Endometrial microvascular endothelial cells (primary cell): ENCODE measurements around the gene BRF1. TPM values are rescaled to one million over a fixed set of nuclear protein-coding genes. Genes with fewer than 3 reads are reported as not detected.
"Not testable (repeated sequence)": the region's sequence is repeated elsewhere in the genome, so short reads cannot be mapped to it uniquely, and the experiment has no call there.

ENCODE experiments used
- in situ Hi-C: cut with HindIII; loops from 2 replicates; pipeline ENCODE4 v1.10.0; 2017; ENCODE audit warnings: low sequenced_read_pairs, low pct_unique_long_range_greater_than_20kb; ENCODE audit errors: inconsistent ontology term
- total RNA-seq: library from RNA; depleted of rRNA; stranded (reverse); fragments of >200 nt; gene quantifications from one replicate; pipeline ENCODE4 v1.2.3, GENCODE V29; 2015; ENCODE audit errors: inconsistent ontology term

BRF1 gene
- total RNA-seq, 1 donor from 2014 or later = 32.7 TPM

DNA sequence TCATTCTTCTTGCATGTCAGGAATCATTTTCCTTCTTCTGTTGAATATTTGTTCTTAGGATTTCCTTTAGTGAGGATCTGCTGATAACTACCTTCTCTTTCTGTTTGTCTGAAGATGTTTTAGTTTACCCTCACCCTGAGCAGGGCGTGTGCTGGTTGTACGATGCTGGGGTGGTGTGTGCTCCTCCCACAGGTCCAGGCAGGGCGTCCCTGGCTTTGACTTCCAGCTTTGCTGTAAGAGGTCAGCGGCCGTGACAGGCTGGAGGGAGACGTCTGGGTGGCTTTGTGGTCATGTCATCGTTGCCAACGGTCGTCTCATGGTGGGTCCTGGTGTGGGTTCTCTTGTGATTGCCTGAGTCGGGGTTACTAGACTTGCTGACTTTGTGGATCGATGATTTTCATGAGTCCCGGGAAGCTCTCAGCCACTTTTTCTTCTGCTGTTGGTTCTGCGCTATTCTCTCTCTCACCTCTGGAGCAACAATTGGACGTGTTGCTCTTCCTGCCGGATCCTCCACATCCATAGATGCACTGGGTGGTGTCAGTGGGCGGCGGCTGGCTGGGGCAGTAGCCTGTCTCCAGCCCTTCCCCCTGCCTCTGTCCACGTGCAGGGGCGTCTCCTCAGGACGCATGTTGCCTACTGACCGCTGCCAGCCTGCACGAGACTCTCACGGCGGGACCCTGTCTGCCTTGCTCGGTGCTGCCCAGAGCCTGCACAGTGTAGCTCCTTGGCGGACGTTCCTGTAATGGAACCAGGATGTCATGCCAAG is 22.2 kb upstream of the BRF1 start:
- in situ Hi-C loops = no loop called here

DNA sequence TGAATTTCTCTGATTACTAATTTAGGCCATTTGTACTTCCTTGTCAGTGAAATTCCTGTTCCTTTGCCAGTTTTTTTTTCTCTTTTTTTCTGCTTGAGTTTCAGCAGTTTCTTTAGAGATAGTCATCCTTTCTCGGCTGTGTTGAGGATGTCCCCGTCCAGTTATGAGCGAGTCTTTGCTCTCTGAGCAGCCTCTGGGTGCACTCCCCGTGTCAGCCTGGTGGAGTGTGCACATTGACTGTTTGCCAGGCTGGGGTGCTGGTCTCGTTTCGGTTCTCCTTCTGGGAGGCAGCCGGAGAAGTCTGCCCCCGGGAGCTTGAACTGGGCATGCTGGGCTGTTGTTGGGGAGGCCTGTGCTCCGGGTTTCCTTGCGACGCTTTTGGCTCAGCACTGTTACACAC is 16.7 kb upstream of the BRF1 start:
- in situ Hi-C loops = no loop called here

DNA sequence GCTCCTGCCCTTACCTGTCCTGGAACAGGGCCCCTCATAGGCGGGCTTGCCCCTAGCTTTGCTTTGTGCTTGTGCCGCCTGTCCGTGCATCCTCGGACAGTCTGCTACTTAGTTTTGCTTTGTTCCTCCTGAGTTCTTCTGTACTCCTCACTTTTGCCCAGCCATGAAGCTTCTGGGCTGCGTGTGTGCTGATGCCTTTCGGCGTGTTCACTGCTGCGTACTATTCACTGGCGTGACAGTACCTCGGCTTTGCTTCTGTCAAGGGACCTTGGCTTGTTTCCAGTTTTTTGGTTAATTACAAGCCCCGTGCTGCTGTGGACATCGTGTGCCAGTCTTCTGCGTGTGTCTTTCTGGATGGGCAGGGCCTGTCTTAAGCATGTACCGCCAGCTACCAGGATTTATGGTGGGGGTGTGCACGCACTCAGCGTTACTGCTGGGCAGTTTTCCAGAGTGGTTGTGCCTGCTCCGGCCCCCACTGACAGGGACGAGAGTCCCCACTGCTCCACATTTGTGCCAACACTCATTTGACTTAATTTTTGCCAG is 16.2 kb upstream of the BRF1 start:
- in situ Hi-C loops = no loop called here

GRCh38 chr14:105316577-105316941 is 15.8 kb upstream of the BRF1 start:
- in situ Hi-C loops = no loop called here

GRCh38 chr14:105315941-105316576 is 15.3 kb upstream of the BRF1 start:
- in situ Hi-C loops = no loop called here

DNA sequence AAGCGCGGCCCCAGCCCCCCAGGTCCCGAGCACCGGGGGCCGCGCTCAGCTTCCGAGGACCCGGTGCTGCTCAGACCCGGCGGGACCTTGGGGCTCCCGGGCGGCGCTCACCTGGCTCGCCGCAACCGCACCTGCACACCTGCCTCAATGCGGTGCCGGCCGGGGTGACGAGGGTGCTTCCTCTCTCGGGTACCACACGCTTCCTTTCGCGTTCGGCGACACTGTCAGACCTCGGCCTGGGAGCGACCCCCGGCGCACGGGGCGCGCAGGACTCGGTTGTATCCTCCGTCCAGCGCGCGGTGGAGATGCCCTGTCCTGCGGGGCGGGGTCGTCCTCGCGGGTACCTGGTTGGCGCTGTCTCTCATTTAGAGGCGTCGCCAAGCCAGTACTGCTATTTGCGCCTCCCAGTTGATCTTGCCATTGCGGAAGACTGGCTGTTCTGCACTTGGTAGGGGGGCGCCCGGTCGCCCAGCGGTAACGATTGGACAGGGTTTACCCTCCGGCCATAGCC is 14.5 kb upstream of the BRF1 start:
- in situ Hi-C loops = no loop called here

- in situ Hi-C loops = no loop called here
Observed at GRCh38 chr14:105314287-105315200, 13.7 kb upstream of the BRF1 start, which contains the start of gene PACS2. Gene PACS2 (plus strand): TSS chr14:105314748. CDS start chr14:105314919, 171 bp downstream.

- in situ Hi-C loops = no loop called here
Observed at GRCh38 chr14:105313381-105314286, 12.8 kb upstream of the BRF1 start.

DNA sequence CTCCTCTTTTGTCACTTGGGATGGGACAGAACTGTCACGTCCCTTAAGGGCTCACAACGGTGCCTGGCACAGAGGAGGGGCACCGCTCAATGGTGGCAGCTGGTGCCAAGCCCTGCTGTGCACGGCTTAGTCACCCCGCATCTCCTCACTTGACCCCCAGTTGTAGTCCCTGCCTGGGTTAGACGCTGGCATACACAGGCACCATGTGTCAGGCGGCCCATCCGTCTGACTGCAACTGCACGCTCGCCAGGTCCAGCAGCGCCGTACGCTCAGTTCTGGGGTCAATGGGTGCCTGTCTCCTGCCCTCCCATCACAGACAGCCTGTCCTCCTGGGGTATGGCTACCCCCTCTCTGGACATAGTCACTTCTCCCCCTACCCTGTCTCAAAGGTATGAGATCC is 12.2 kb upstream of the BRF1 start:
- in situ Hi-C loops = no loop called here

DNA sequence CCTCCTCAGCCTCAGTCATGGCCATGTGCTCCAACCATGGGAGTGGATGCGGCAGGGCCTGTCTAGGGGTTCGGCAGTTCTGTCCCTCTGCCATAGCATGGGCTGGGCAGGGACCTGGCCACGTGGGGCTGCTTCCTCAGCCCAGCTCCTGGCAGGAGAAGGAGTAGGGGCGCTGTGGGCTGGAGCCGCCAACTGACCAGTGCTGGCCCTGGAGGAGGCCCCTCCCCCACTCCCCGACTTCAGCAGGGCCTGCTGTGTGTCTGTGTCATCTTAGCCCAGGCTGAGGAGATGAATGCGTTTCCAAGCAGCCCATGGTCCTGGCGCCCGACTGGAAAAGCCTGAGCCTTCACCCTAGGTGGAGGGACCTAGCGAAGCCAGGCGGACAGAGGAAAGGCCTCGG is 11.0 kb upstream of the BRF1 start:
- in situ Hi-C loops = no loop called here

DNA sequence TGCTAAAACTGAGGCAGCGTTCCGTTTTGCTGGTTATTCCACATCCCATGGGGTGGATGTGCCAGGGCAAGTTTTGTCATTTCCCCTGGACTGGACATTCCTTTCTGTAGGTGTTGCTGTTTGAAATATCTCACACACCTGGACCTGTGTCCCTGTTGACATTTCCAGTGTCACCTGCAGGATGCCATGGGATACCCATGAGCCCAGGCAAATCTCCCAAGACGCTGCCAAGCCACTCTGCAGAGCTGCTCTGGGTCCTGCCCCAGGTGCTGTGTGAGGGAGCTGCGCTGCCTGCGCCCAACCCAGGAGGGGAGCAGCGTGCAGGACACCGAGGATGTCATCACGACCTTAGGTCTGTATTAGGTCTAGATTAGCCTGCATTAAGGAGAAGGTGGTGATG is 8.6 kb upstream of the BRF1 start:
- in situ Hi-C loops = no loop called here

GRCh38 chr14:105307052-105307727 is 6.4 kb upstream of the BRF1 start:
- in situ Hi-C loops = no loop called here

DNA sequence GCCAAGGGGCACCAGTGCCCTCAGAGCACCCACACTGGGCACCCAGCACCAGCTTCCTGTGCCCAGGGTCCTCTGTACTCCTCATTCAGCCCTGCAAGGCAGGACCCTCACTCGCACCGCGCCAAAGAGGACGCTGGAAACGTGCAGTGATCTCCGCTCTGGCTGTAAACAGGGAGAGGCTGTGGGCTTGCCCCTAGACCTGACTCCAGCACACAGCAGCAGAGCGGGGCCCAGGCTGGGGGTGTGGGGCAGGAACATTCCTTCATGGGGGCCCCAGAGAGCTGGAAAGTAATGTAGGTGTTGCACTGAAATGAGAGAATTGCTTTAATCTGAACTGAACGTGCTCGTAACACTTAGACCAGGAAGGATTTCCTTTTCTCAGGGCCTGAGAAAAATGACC is 5.0 kb upstream of the BRF1 start:
- in situ Hi-C loops = no loop called here

DNA sequence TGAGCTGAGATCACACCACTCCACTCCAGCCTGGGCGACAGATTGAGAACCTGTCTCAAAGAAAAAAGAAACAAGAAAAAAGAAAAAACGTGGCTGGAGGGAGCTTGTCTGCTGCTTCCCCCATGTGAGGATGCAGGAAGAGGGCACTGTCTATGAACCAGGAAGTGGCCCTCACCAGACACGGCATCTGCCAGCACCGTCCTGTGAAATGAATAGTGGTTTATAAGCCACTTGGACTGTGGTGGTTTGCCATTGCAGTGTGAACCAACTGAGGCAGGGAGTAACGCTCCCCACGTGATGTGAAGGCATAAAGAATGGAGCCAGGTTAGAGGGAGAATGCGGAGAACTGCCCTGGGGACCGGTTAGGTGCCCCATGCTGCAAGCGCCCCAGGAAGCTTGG is 4.5 kb upstream of the BRF1 start:
- in situ Hi-C loops = no loop called here

DNA sequence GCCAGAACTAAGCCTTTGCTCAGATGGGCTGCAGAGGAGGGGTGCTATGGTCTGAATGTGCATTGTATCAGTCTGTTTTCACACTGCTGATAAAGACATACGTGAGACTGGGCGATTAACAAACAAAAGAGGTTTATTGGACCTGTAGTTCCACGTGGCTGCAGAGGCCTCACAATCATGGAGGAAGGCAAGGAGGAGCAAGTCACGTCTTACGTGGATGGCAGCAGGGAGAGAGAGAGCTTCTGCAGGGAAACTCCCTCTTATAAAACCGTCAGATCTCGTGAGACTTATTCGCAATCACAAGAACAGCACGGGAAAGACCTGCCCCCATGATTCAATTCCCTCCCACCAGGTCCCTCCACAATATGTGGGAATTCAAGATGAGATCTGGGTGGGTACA is 3.8 kb upstream of the BRF1 start:
- in situ Hi-C loops = no loop called here

DNA sequence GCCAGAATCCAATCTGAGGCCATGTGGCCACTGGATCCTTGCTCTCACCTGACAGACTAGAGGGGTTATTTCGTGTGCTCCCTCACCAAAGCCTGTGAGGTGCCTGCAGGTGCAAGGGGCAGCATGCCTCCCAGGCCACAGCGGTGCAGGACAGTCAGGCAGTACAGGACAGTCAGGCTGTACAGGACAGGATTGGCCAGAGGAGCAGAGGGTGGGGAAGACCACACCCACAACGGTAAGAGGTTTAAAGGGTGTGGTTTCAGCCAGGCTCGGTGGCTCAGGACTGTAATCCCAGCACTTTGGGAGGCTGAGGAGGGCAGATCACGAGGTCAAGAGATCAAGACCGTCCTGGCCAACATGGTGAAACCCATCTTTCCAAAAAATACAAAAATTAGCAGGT is 3.1 kb upstream of the BRF1 start:
- in situ Hi-C loops = no loop called here

DNA sequence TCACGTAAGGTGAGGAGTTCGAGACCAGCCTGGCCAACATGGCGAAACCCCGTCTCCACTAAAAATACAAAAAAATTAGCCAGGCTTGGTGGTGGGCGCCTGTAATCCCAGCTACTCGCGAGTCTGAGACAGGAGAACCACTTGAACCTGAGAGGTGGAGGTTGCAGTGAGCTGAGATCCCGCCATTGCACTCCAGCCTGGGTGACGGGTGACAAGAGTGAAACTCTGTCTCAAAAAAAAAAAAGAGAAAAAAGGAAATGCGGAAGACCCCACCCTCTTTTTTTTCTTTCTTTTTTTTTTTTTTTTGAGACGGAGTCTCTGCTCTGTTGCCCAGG is 1.1 kb upstream of the BRF1 start:
- in situ Hi-C loops = not testable (repeated sequence)
